HG02943 (cell line): Measurements from ENCODE around the gene CIP2A.

Source experiments
- ATAC-seq: cut with Tn5 transposase; IDR thresholded peaks from one replicate; pipeline ENCODE4 v1.9.1; 2021; ENCODE audit warnings: mild to moderate bottlenecking, low read depth, moderate library complexity; ENCODE audit not compliant: unreplicated experiment

Gene CIP2A

DNA sequence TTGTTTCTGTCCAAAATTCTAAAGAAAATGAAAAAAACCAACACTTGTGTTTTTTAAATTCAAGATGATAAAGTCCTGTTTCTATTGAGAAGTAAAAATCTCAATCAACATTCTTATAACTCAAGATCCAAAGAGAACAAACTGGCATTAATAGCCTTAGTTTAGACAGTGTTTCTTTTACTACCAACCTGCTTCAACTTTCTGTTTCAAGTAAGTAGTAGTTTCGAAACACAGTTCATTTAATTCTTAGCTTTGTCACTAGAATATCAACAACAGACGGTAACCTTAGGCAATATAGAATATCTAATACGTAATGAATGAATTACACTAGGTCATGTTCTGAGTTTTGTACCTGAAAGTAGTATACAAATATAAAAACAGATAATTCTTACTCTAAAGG, 23.7 kb downstream of the CIP2A start:
- no peak for ATAC-seq

- no peak for ATAC-seq
These were observed 24.7 kb downstream of the CIP2A start for GRCh38 chr3:108564564-108564963.

DNA sequence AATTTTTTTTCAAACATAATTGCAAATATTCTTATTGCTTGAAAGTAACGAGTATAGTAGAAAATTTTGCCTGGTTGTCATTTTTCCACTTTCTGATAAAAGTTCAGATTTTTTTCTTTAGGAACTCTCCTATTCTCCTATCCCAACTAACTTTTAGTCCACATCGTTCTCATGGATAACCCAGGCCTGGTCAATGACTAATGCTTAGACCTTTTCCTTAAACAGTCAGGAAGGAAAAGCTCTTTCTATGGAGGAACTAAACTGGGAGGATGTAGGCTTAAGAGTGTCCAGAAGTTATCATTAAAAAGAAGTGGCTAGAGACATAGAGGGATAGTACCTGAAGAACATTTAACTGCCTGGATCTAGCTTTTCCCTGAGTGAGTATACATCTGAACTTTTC, 26.7 kb downstream of the CIP2A start:
- no peak for ATAC-seq

DNA sequence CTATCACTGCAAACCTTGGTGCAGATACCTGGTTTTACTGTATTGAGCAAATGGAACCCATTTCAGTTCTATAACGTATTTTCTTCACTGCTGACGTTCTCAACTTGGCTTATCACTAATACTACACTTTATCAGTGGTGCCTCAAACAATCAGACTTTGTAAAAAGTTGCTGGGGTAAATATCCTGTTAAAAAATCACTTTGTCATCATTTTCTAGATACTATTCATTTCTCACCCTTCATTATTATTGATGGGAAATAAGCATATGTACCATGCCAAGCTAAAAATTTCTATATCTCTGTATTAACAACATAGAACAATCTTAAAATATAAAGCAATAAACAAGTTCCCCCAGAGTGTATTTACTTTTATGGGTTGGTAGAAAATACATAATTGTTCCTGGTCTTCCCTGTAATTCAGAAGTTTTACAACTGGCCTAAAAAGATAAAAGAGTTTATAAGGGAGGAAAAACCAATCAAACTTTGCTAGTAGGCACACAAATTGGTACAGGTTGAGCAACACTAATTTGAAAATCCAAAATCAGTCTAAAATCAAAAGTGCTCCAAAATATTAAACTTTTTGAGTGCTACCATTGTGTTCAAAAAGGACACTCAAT, 33.2 kb downstream of the CIP2A start:
- ATAC-seq = no peak

GRCh38 chr3:108554913-108555571, 34.2 kb downstream of the CIP2A start:
- no peak for ATAC-seq

- ATAC-seq = no peak
These were observed 35.0 kb downstream of the CIP2A start for GRCh38 chr3:108554229-108554628.

GRCh38 chr3:108552267-108553159, 36.7 kb downstream of the CIP2A start:
- ATAC-seq = no peak

DNA sequence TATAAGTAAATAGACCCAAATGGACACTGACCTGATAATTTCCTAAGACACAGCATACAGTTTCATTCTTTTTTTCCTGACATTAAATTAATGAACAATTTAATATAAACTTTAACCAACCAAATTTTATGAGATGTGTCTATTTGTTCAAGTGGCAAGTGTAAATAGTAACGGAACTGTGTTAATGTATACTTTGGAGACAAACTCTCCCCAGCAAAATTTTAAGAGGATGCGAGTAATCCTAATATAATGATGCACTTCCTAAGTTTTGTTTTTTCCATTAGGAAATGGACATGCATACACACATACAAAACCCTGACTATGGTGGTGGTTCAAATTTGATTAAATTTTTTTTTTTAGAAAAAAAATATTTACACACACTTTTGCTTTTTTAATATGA, 40.4 kb downstream of the CIP2A start:
- no peak for ATAC-seq

DNA sequence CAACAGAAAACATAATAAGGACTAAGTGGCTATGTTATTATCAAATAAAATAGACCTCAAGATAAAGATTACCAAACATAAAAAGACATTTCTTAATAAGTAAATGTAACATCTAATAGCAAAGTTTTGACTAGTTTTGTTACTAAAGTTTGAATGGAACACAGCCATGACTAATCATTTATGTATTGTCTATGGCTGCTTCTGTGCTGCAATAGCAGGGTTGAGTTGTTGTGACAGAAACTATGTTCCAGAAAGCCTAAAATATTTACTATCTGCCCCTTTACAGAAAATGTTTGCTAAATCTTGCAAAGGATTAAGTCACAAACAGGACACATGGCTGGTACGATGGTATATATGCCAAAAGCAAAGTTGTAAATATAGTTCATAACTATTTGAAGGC, 40.9 kb downstream of the CIP2A start:
- ATAC-seq = no peak

DNA sequence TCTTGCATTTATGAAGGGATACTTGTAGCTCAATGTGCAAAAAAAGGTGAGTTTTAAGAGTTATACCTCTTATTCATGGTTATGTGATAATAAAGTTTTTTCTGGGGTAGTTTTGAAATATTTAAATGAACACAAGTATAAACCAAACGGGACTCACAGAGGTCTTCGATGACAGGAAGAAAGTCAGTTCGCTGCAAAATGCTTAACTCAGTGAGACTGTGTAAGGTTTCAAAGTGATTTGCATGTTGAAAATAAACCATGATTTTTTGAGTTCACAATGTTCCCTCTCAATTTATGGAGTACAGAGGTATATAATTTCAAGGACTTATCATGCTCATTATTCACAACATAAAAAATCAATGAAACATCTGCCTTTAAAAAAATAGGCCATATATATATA, 42.5 kb downstream of the CIP2A start:
- ATAC-seq = no peak

GRCh38 chr3:108546247-108546646, 43.0 kb downstream of the CIP2A start:
- no peak for ATAC-seq

- no peak for ATAC-seq
These were observed 51.2 kb downstream of the CIP2A start for GRCh38 chr3:108538083-108538482.

DNA sequence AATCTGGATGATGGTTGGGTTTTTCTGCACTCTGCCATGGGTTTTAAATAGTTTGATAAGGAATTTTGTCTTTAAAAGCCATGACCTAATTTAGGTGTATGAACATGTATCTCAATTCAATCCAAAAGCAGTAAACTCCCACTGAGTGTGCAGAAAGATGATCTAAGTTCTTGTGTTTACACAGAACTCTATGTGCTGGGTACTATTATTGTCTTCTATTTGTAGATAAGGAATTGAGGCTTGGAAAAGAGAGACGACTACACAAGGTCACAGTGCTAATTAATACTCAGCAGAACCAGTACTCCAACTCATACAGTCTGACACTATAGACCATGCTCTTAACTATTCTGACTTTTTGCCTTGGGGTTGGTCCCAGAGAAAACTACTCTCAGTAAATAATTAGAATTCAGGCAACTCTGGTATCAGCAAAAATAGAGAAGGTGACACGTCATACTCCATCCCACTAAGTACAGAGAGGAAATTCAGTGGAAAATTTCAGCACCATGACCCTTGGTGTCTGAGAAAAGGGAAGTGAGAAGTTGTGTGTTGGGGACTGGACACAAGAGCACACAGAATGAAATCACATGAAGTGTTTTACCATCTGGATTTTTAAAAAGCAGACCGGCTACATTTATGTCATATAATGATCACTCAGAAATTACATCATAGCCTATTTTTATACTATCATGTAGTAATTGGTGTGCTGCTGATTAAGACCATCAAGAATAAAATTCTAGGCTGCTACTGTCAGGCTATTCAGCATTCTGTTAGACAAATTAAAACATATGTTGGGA, 60.6 kb downstream of the CIP2A start:
- ATAC-seq = peak; percentile 68

- ATAC-seq = no peak
These were observed 61.4 kb downstream of the CIP2A start for GRCh38 chr3:108527817-108528216.

- ATAC-seq = no peak
These were observed 62.1 kb downstream of the CIP2A start for GRCh38 chr3:108527109-108527508.

GRCh38 chr3:108525971-108526370, 63.3 kb downstream of the CIP2A start:
- ATAC-seq = no peak

DNA sequence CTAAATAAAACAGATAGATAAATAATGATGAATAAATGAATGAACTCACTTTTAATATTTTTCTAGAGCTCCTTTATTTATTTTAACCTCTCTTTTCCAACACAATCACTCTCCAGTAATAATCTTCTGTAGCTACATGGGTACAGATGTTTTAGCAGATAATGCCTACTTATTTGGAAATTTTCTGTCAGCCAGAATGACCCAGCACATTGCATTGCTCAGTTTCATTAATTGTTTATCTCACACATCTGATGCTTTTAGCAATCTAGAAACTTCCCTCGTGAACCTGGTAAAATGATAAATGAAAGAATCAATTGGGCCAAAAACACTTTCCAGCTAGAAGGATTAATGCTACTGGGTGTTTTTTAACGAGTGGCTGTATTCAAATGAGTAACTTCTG, 64.0 kb downstream of the CIP2A start:
- no peak for ATAC-seq

DNA sequence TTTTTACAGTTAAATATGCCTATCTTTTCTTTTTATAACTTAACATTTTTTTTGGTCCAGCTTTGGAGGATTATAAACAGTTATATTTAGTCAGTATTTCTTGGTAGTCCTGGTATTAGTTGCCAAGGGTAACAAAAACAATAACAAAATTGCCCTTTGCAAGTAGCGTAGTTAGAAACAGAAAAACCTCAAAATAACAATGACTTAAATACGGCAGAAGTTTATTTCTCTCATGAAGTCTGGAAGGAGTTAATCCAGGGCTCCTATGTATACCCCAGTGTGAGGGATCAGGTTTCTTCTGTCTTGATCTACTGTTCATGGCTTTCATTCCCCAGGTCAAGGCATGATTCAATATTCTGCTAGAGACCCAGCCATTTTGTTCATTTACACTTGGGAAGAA, 64.7 kb downstream of the CIP2A start:
- no peak for ATAC-seq

- no peak for ATAC-seq
These were observed 70.3 kb downstream of the CIP2A start for GRCh38 chr3:108518895-108519294.

DNA sequence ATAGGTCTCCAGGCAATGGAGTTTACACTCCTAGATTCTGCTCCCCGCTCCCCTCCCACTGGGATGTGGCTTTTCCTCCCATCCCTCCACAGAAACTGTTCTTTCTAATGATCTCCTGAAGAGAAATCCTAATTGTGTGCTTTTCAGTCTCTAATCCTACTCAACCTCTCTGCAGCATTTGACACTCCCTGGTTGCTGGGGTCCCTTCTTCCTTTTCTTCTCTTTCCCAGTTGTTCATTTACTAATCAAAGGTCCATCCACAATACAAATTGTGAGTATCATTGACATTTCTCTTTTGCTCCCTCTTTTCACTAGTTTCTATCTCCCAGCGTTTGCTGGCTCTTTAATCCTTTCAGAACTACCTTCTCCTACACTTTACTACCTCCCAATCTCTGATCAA, 72.4 kb downstream of the CIP2A start:
- no peak for ATAC-seq

- no peak for ATAC-seq
These were observed 75.3 kb downstream of the CIP2A start for GRCh38 chr3:108513961-108514360.
